Heart left ventricle (tissue), 16 donors: ENCODE data around the gene OR6X1. TPM values are rescaled to one million over a fixed set of nuclear protein-coding genes. Genes with fewer than 3 reads are reported as not detected.

Source experiments
- ATAC-seq, 4 donors: fragments of 200-7000 bp; cut with Tn5 transposase; one replicate each; pipeline ENCODE4 v1.9.1; 2020 to 2022; ENCODE audit warnings: moderate library complexity in 4 of 4, mild to moderate bottlenecking in 3 of 4, moderate number of reproducible peaks in 1 of 4
- DNase-seq, 5 donors: peaks; one replicate each; pipeline ENCODE4 v3.0.0-alpha.2; 2020
- H3K27ac ChIP-seq, 12 donors: fragments of 200-600 bp; sonication (generic) in 4 of 12; one replicate each; pipeline versions ENCODE4 v1.5.0 to v1.8.0; 2016 to 2022; ENCODE audit warnings: mild to moderate bottlenecking in 2 of 12
- H3K27me3 ChIP-seq, 9 donors: fragments of 200-600 bp; sonication (generic) in 2 of 9; one replicate each; pipeline versions ENCODE4 v1.5.1 to v1.8.0; 2016 to 2022; ENCODE audit warnings: mild to moderate bottlenecking in 3 of 9
- H3K36me3 ChIP-seq, 9 donors: fragments of 200-600 bp; sonication (generic) in 2 of 9; one replicate each; pipeline versions ENCODE4 v1.5.0 to v1.8.0; 2018 to 2022; ENCODE audit warnings: mild to moderate bottlenecking in 2 of 9
- H3K4me1 ChIP-seq, 12 donors: fragments of 200-600 bp; sonication (generic) in 4 of 12; one replicate each; pipeline versions ENCODE4 v1.5.0 to v1.8.0; 2016 to 2022; ENCODE audit warnings: mild to moderate bottlenecking in 3 of 12
- H3K4me3 ChIP-seq, 12 donors: fragments of 200-600 bp; sonication (generic) in 4 of 12; one replicate each; pipeline versions ENCODE4 v1.5.0 to v1.8.0; 2017 to 2022; ENCODE audit warnings: mild to moderate bottlenecking in 9 of 12, moderate library complexity in 4 of 12
- H3K9me3 ChIP-seq, 12 donors: fragments of 200-600 bp; sonication (generic) in 4 of 12; one replicate each; pipeline versions ENCODE4 v1.5.0 to v1.8.0; 2016 to 2022; ENCODE audit warnings: mild to moderate bottlenecking in 1 of 12
- CTCF ChIP-seq, 12 donors: fragments of 200-600 bp; sonication (generic) in 4 of 12; IDR thresholded peaks; one replicate each; pipeline versions ENCODE4 v1.5.0 to v1.8.0; 2018 to 2022; ENCODE audit warnings: antibody characterized with exemption in 12 of 12, mild to moderate bottlenecking in 5 of 12
- POLR2A ChIP-seq, 2 donors: fragments of 450-650 bp; IDR thresholded peaks; one replicate each; pipeline ENCODE4 v1.6.1; 2017; ENCODE audit warnings: antibody characterized with exemption in 2 of 2, mild to moderate bottlenecking in 2 of 2, moderate library complexity in 2 of 2
- WGBS, 4 donors: extraction: QIAGEN DNeasy Blood & Tissue Kit in 2 of 4; methylation state at CpG; one replicate each; pipeline versions ENCODE4 v1.1.5 to v1.1.7; 2013 to 2018; 5-methylcytosine and 5-hydroxymethylcytosine counted together
- intact Hi-C, 10 donors: fragments of 100-400 bp; cut with DNase I; formaldehyde crosslinking; loops; one replicate each; pipeline versions ENCODE4 v1.11.1 to v1.14.2; 2022
- polyA plus RNA-seq, 2 donors: library from polyadenylated mRNA; stranded (reverse); fragments of 200-250 nt; gene quantifications; one replicate each; pipeline ENCODE4 v1.2.3, GENCODE V29; 2013
- total RNA-seq, 9 donors: library from RNA; depleted of rRNA in 2 of 9; stranded (reverse); fragments of >200 nt in 2 of 9; fragmentation: NEBNext Ultra II Directional in 3 of 9; extraction: Animal tissue kit (Norgen Biotek cat#: 25700) in 3 of 9; gene quantifications; one replicate each; pipeline versions ENCODE4 v1.1.0 to v1.2.4, GENCODE V29; 2016 to 2023
- donor health status: ischemic (EF 13 %, LVEDD 7.1; RV severe dilation, severe dysfunction).
- donor health status: healthy with polysubstance abuse.
- donor health status: DM: no; HTN: yes; CAD: no.
- donor health status: DM: no; HTN: no; CAD: no.
- donor health status: ischemic (EF 25% LVEDD 6.9; RV normal size, moderate dysfunction).
- donor health status: ischemic (EF 25% LVEDD 5.7; RV mildly dilated, moderate dysfunction).
- donor health status: healthy.
- donor health status: DM: yes; HTN: yes; CAD: no.
- donor health status: ischemic (EF 35%, LVEDD 5.7; RV mildly dilated, moderate dysfunction).
- donor health status: nonischemic (EF 11% LVEDD 7.7; RV severe dilation, severe dysfunction).
- donor health status: DM: yes; HTN: yes; CAD: no.
- donor health status: PGD.
- donor health status: ischemic (EF 29% LVEDD 5.4; RV normal size, mild dysfunction).
- donor health status: nonischemic (EF 23%, LVEDD 6.1; RV moderate dilation, normal function).

Gene OR6X1
- total and polyA plus RNA-seq, 11 donors: not detected

DNA sequence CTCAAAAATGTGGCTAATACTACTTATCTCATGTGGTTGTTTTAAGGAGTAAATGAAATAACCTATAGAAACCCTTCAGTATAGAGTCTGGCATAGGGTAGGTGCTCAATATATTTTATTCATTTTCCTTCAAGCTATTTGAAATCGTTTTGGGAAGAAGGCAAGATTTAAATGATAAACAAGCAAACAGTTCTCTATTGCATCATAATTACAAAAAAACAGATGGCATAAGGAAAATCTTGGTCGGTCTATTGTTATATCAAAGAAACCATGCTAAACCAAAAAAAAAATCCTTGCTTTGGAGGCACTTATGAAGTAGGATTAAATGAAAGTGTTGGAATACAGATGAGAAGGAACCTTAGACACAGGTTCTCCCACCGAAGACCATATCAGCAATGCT lies 17.5 kb downstream of the OR6X1 start:
- TF ChIP-seq CTCF (IDR thresholded peaks at IDR 0.05): no peak
- TF ChIP-seq POLR2A (IDR thresholded peaks at IDR 0.05): no peak
- no peaks in the 10 kb centered on the region for H3K9me3 ChIP-seq
- ATAC-seq: no peak
- H3K27me3 ChIP-seq: no peaks in the 10 kb centered on the region
- H3K4me3 ChIP-seq: no peak overlapping the region
- H3K36me3 ChIP-seq: peaks cover 0 to 55% (median 16%) of the 10 kb centered on the region in 9 donors
- DNase-seq: no peak
- intact Hi-C loops: no loop called here
- H3K27ac ChIP-seq: no peak overlapping the region
- H3K4me1 ChIP-seq: peaks cover 0 to 18% (median 10%) of the 10 kb centered on the region in 12 donors
- 82 to 90% (median 88%) methylated on average over 3 of the region's 3 CpGs for WGBS, 4 donors

GRCh38 chr11:123729602-123730001 lies 24.7 kb downstream of the OR6X1 start:
- TF ChIP-seq CTCF (IDR thresholded peaks at IDR 0.05) (no peak), POLR2A (IDR thresholded peaks at IDR 0.05) (no peak)
- Histone ChIP-seq H3K4me1 (no peaks in the 10 kb centered on the region), H3K36me3 (peaks cover 6 to 78% (median 71%) of the 10 kb centered on the region in 9 donors), H3K4me3 (no peak overlapping the region), H3K27me3 (no peaks in the 10 kb centered on the region), H3K27ac (no peak overlapping the region), H3K9me3 (peaks cover 0 to 10% (median 0%) of the 10 kb centered on the region in 12 donors)
- no peak for DNase-seq
- WGBS, 4 donors: 50 to 73% (median 63%) methylated on average over 8 of the region's 8 CpGs
- no peak for ATAC-seq
- intact Hi-C loops: no loop called here

DNA sequence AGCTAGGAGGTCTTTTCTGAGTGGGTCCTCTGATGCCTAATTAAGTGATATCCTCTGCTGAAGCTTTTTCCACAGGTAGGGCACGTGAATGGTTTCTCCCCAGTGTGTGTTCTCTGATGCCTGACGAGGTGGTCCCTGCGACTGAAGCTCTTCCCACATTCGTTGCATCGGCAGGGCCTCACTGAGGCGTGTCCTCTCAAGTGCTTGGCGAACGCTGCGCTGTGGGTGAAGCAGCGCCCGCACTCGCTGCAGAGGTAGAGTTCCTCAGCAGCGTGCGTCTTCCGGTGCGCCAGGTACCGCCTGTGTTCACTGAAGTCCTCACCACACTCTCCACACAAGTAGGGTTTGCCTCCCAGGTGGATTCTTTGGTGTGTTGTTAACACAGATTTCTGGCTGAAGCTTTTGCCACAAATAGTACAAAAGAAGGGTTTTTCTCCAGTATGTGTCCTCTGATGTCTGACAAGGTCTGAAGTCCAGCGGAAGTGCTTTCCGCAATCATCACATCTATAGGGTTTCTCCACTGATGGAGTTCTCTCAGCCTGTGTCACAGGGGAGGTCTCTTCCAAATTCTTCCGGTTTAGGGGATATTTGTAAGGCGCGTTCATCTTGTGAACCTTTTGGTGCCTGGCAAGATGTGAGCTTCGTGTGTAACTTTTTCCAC lies 28.2 kb downstream of the OR6X1 start:
- peaks cover 0 to 10% (median 0%) of the 10 kb centered on the region in 12 donors for H3K9me3 ChIP-seq
- H3K4me1 ChIP-seq: no peaks in the 10 kb centered on the region
- no peaks in the 10 kb centered on the region for H3K27me3 ChIP-seq
- WGBS, 4 donors: 98 to 100% (median 98%) methylated on average over 18 to 23 of the region's 23 CpGs
- H3K36me3 ChIP-seq: peaks cover 6 to 75% (median 70%) of the 10 kb centered on the region in 9 donors
- intact Hi-C loops: no loop called here
- no peak for TF ChIP-seq CTCF (IDR thresholded peaks at IDR 0.05)
- TF ChIP-seq POLR2A (IDR thresholded peaks at IDR 0.05): no peak
- ATAC-seq: no peak
- no peak for DNase-seq
- H3K4me3 ChIP-seq: no peak overlapping the region
- no peak overlapping the region for H3K27ac ChIP-seq

DNA sequence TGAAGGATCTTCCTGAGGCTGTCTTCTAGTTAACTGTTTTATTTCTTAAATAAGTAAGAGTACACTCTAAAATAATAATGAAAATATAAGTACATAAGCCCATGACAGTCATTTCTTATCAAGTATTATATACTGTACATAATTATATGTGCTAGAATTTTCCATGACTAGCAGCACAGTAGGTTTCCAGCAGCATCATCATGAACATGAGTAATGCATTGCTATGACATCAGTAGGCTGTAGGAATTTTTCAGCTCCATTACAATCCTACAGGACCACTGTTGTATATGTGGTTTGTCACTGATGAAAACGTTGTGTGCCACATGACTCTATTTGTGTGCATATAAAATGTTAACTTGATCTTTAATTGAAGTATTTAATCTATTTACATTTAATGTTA lies 34.9 kb downstream of the OR6X1 start:
- no peak for TF ChIP-seq POLR2A (IDR thresholded peaks at IDR 0.05)
- TF ChIP-seq CTCF (IDR thresholded peaks at IDR 0.05): no peak
- Histone ChIP-seq H3K36me3 (peaks cover 0 to 9% (median 4%) of the 10 kb centered on the region in 9 donors), H3K27me3 (peaks cover 0 to 7% (median 0%) of the 10 kb centered on the region in 9 donors), H3K4me1 (no peaks in the 10 kb centered on the region), H3K27ac (no peak overlapping the region), H3K4me3 (no peak overlapping the region), H3K9me3 (no peaks in the 10 kb centered on the region)
- intact Hi-C loops: no loop called here
- DNase-seq: no peak
- no peak for ATAC-seq
- 70 to 83% (median 75%) methylated on average over 1 of the region's 1 CpG for WGBS, 4 donors
